HG02938 (cell line): ENCODE results near the gene TRIM40.

Experiments used
- ATAC-seq: cut with Tn5 transposase; IDR thresholded peaks from one replicate; pipeline ENCODE4 v1.9.1; 2021; ENCODE audit warnings: mild to moderate bottlenecking, moderate library complexity; ENCODE audit not compliant: unreplicated experiment

TRIM40 gene

GRCh38 chr6:30147096-30147495 is 11.2 kb downstream of the TRIM40 start:
- no peak for ATAC-seq

- no peak for ATAC-seq
These were observed 13.3 kb downstream of the TRIM40 start for GRCh38 chr6:30149234-30149633.

GRCh38 chr6:30149858-30150550 is 14.1 kb downstream of the TRIM40 start:
- ATAC-seq, result no peak

GRCh38 chr6:30150671-30151395 is 14.9 kb downstream of the TRIM40 start:
- ATAC-seq, result no peak

GRCh38 chr6:30151580-30151979 is 15.6 kb downstream of the TRIM40 start:
- no peak for ATAC-seq

- no peak for ATAC-seq
These were observed 16.2 kb downstream of the TRIM40 start for GRCh38 chr6:30152016-30152673.

GRCh38 chr6:30152910-30153610 is 17.1 kb downstream of the TRIM40 start:
- ATAC-seq, result no peak

- ATAC-seq, result no peak
These were observed 18.1 kb downstream of the TRIM40 start for GRCh38 chr6:30154061-30154460.

GRCh38 chr6:30154709-30155519 is 19.0 kb downstream of the TRIM40 start:
- ATAC-seq, result no peak

- no peak for ATAC-seq
These were observed 19.8 kb downstream of the TRIM40 start for GRCh38 chr6:30155520-30156261.

GRCh38 chr6:30156262-30156599 is 20.3 kb downstream of the TRIM40 start:
- no peak for ATAC-seq

GRCh38 chr6:30156774-30157173 is 20.8 kb downstream of the TRIM40 start:
- ATAC-seq, result no peak

- no peak for ATAC-seq
These were observed 21.6 kb downstream of the TRIM40 start for GRCh38 chr6:30157581-30157980.

GRCh38 chr6:30157999-30158398 is 22.1 kb downstream of the TRIM40 start:
- ATAC-seq, result no peak

GRCh38 chr6:30158475-30159040 is 22.6 kb downstream of the TRIM40 start:
- ATAC-seq, result no peak

- ATAC-seq, result no peak
These were observed 24.3 kb downstream of the TRIM40 start for GRCh38 chr6:30160008-30160784.

GRCh38 chr6:30160785-30161531 is 25.0 kb downstream of the TRIM40 start, which contains the start of gene TRIM10:
TSS of gene TRIM10 (minus strand) at chr6:30161211. CDS start at chr6:30160858, 353 bp downstream.
- ATAC-seq, result no peak
